ENCODE measurements around the gene NAV2. TPM values are rescaled to one million over a fixed set of nuclear protein-coding genes. Genes with fewer than 3 reads are reported as not detected.

The NAV2 gene
- total RNA-seq, 1 experiment from 2014 or later, result 46.3 TPM

DNA sequence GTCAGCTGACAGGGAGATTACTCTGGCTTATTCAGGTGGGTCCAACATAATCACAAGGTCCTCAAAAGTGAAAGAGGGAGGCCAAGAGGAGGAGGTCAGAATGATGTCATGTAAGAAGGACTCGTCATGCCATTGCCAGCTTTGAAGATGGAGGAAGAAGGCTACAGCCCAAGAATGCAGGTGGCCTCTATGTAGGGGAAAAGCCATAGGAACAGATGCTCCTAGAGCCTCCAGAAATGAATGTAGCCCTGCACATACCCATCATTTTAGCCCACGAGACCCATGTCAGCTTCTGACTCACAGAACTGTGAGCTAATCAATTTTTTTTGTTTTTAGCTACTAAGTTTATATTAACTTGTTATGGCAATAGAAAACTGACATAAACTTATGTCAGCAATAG, 276.6 kb downstream of the NAV2 start:
- Histone ChIP-seq H3T11ph (ENCODE audit: low read length) (no peak overlapping the region), H3K27ac (ENCODE audit: insufficient read length, low read depth, low read length) (no peak overlapping the region), H3K4me2 (ENCODE audit: insufficient read depth, insufficient read length, low read length) (no peak overlapping the region), H2BK5ac (ENCODE audit: insufficient read length, low read length) (no peak overlapping the region), H4K20me1 (ENCODE audit: control insufficient read depth, insufficient read depth, insufficient read length) (no peaks in the 10 kb centered on the region), H4K8ac (replicated peaks; ENCODE audit: insufficient read length, low read depth, low read length) (no peak overlapping the region), H3K79me2 (ENCODE audit: insufficient read depth, low read length) (no peaks in the 10 kb centered on the region), H2AFZ (ENCODE audit: low read length) (no peak overlapping the region), H2BK20ac (ENCODE audit: low read depth, low read length, poor library complexity, severe bottlenecking) (no peak overlapping the region), H3K9ac (ENCODE audit: extremely low read depth, insufficient read length, low read length) (no peak overlapping the region), H4K5ac (ENCODE audit: insufficient read length, low read depth, low read length) (no peak overlapping the region), H3K23me2 (ENCODE audit: insufficient read length, low read depth, low read length, poor library complexity, severe bottlenecking) (no peaks in the 10 kb centered on the region), H3K18ac (ENCODE audit: insufficient read length, low read depth, low read length) (no peak overlapping the region), H2AK5ac (ENCODE audit: insufficient read length, low read length) (no peak overlapping the region), H3K4me1 (ENCODE audit: insufficient read depth, low read length) (peaks cover 4% of the 10 kb centered on the region; the same call in 1 of the 2 replicates), H2BK12ac (ENCODE audit: insufficient read length, low read depth, low read length) (no peak overlapping the region), H4K91ac (ENCODE audit: insufficient read length, low read depth, low read length) (no peak overlapping the region), H3K4ac (ENCODE audit: low read depth, low read length) (no peak overlapping the region), H3K14ac (ENCODE audit: insufficient read depth, low read length) (no peak overlapping the region), H2BK15ac (ENCODE audit: low read depth, low read length) (no peak overlapping the region), H3K27me3 (ENCODE audit: insufficient read depth, low read length) (no peaks in the 10 kb centered on the region), H3K79me1 (ENCODE audit: insufficient read depth, low read depth, low read length, poor library complexity, severe bottlenecking) (no peaks in the 10 kb centered on the region), H3K9me3 (ENCODE audit: control insufficient read depth, low read depth, low read length) (no peaks in the 10 kb centered on the region), H2BK120ac (ENCODE audit: low read depth, low read length, poor library complexity, severe bottlenecking) (no peak overlapping the region), H3K56ac (ENCODE audit: insufficient read length, low read depth, low read length) (no peak overlapping the region), H3K23ac (ENCODE audit: insufficient read length, low read depth, low read length) (no peak overlapping the region)
- peak overlapping the region in 1 of 3 experiments; percentile 51; a peak in 1 of 7 replicates for H3K27ac Mint-ChIP-seq
- H3K9me3 Mint-ChIP-seq, result no peaks in the 10 kb centered on the region; a peak in 1 of 5 replicates
- peaks cover 33 to 34% of the 10 kb centered on the region in 2 experiments for H3K4me1 Mint-ChIP-seq
- no peak overlapping the region for H3K4me3 Mint-ChIP-seq
- no peak for DNase-seq
- peaks cover 20 to 45% (median 26%) of the 10 kb centered on the region in 3 experiments for H3K36me3 Mint-ChIP-seq (ENCODE audit: insufficient read depth in 1 of 3, low read depth in 3 of 3)
- no CpG with 5 or more reads among the region's 2 CpGs for WGBS (ENCODE audit: extremely low coverage, insufficient read length, low lambda C conversion rate)
- TF ChIP-seq, protein P1, sequence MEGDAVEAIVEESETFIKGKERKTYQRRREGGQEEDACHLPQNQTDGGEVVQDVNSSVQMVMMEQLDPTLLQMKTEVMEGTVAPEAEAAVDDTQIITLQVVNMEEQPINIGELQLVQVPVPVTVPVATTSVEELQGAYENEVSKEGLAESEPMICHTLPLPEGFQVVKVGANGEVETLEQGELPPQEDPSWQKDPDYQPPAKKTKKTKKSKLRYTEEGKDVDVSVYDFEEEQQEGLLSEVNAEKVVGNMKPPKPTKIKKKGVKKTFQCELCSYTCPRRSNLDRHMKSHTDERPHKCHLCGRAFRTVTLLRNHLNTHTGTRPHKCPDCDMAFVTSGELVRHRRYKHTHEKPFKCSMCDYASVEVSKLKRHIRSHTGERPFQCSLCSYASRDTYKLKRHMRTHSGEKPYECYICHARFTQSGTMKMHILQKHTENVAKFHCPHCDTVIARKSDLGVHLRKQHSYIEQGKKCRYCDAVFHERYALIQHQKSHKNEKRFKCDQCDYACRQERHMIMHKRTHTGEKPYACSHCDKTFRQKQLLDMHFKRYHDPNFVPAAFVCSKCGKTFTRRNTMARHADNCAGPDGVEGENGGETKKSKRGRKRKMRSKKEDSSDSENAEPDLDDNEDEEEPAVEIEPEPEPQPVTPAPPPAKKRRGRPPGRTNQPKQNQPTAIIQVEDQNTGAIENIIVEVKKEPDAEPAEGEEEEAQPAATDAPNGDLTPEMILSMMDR (conservative IDR thresholded peaks at IDR 0.05), result no peak
- peaks cover 10% of the 10 kb centered on the region for H3K27me3 Mint-ChIP-seq (ENCODE audit: low read depth)
